Sigmoid colon (tissue), 7 donors: ENCODE results near the gene FAAP24. TPM values are rescaled to one million over a fixed set of nuclear protein-coding genes. Genes with fewer than 3 reads are reported as not detected.
"Not testable (repeated sequence)": the region's sequence is repeated elsewhere in the genome, so short reads cannot be mapped to it uniquely, and the experiment has no call there.

Source experiments
- DNase-seq: peaks from one replicate; pipeline ENCODE4 v3.0.0-alpha.2; 2019
- H3K27ac ChIP-seq, 4 donors: fragments of 200-600 bp; sonication (generic); one replicate each; pipeline ENCODE4 v1.5.1; 2016 to 2019; ENCODE audit warnings: mild to moderate bottlenecking in 1 of 4
- H3K27me3 ChIP-seq, 3 donors: fragments of 200-600 bp; sonication (generic); one replicate each; pipeline ENCODE4 v1.5.1; 2019; ENCODE audit warnings: mild to moderate bottlenecking in 1 of 3
- H3K36me3 ChIP-seq, 4 donors: fragments of 200-600 bp; sonication (generic); one replicate each; pipeline ENCODE4 v1.5.1; 2016 to 2019
- H3K4me1 ChIP-seq, 4 donors: fragments of 200-600 bp; sonication (generic); one replicate each; pipeline ENCODE4 v1.5.1; 2017 to 2019
- H3K4me3 ChIP-seq, 4 donors: fragments of 200-600 bp; sonication (generic); one replicate each; pipeline ENCODE4 v1.5.1; 2017 to 2019; ENCODE audit warnings: mild to moderate bottlenecking in 2 of 4, moderate library complexity in 1 of 4
- H3K9me3 ChIP-seq, 4 donors: fragments of 200-600 bp in 3 of 4; sonication (generic) in 3 of 4; one replicate each; pipeline versions ENCODE4 v1.5.1 to v1.6.1; 2013 to 2019
- EP300 ChIP-seq, 4 donors: sonication (generic); formaldehyde crosslinking; IDR thresholded peaks; one replicate each; pipeline ENCODE4 v1.6.1; 2017; ENCODE audit warnings: antibody characterized with exemption in 4 of 4
- POLR2A ChIP-seq, 2 donors: fragments of 450-650 bp; IDR thresholded peaks; one replicate each; pipeline ENCODE4 v1.6.1; 2016; ENCODE audit warnings: antibody characterized with exemption in 2 of 2, mild to moderate bottlenecking in 2 of 2, moderate library complexity in 2 of 2
- POLR2AphosphoS5 ChIP-seq, 4 donors: sonication (generic); formaldehyde crosslinking; IDR thresholded peaks; one replicate each; pipeline ENCODE4 v1.6.1; 2017; ENCODE audit warnings: antibody characterized with exemption in 4 of 4
- WGBS, 2 donors: extraction: QIAGEN DNeasy Blood & Tissue Kit; methylation state at CpG; one replicate each; pipeline ENCODE4 v1.1.7; 2013; 5-methylcytosine and 5-hydroxymethylcytosine counted together
- intact Hi-C: fragments of 100-400 bp; cut with DNase I; formaldehyde crosslinking; loops from one replicate; pipeline ENCODE4 v1.15.1; 2023
- polyA plus RNA-seq, 3 donors: library from polyadenylated mRNA; stranded (reverse); fragments of 200-250 nt; gene quantifications; one replicate each; pipeline ENCODE4 v1.2.3, GENCODE V29; 2013
- total RNA-seq, 4 donors: library from RNA; depleted of rRNA; stranded (reverse); fragments of >200 nt; gene quantifications; one replicate each; pipeline ENCODE4 v1.1.0, GENCODE V29; 2016
- TF ChIP-seq, protein P1 (sequence below), 4 experiments: fragments of 450-650 bp in 3 of 4; fragments of 200-600 bp in 1 of 4; IDR thresholded peaks; one replicate each; pipeline ENCODE4 v1.5.1; 2016 to 2019; ENCODE audit warnings: antibody characterized with exemption in 4 of 4, mild to moderate bottlenecking in 3 of 4, moderate library complexity in 2 of 4
- donor health status: healthy with polysubstance abuse.
- donor health status: Bipolar disorder and iron deficiency.
- donor health status: healthy.

Gene FAAP24
- total and polyA plus RNA-seq, 7 donors = 0.14 to 4.2 (median 2.2) TPM

GRCh38 chr19:32971012-32971595, 938 bp upstream of the FAAP24 start:
- intact Hi-C loops = loop anchor here (10.0 kb wide), 1 partner anchor 154 kb away; no protein-coding TSS in a partner anchor
- Histone ChIP-seq H3K4me1 (peaks cover 0 to 23% (median 20%) of the 10 kb centered on the region in 4 donors), H3K4me3 (peak overlapping the region; percentile 61 to 99 (median 84)), H3K27me3 (no peaks in the 10 kb centered on the region), H3K36me3 (peaks cover 0 to 11% (median 2%) of the 10 kb centered on the region in 4 donors), H3K27ac (peak overlapping the region in 3 of 4 donors; percentile 67 to 74 (median 67)), H3K9me3 (no peaks in the 10 kb centered on the region)
- DNase-seq = peak; percentile 64
- TF ChIP-seq, protein P1, sequence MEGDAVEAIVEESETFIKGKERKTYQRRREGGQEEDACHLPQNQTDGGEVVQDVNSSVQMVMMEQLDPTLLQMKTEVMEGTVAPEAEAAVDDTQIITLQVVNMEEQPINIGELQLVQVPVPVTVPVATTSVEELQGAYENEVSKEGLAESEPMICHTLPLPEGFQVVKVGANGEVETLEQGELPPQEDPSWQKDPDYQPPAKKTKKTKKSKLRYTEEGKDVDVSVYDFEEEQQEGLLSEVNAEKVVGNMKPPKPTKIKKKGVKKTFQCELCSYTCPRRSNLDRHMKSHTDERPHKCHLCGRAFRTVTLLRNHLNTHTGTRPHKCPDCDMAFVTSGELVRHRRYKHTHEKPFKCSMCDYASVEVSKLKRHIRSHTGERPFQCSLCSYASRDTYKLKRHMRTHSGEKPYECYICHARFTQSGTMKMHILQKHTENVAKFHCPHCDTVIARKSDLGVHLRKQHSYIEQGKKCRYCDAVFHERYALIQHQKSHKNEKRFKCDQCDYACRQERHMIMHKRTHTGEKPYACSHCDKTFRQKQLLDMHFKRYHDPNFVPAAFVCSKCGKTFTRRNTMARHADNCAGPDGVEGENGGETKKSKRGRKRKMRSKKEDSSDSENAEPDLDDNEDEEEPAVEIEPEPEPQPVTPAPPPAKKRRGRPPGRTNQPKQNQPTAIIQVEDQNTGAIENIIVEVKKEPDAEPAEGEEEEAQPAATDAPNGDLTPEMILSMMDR (IDR thresholded peaks at IDR 0.05) = no peak
- TF ChIP-seq POLR2AphosphoS5 (IDR thresholded peaks at IDR 0.05) (no peak), EP300 (IDR thresholded peaks at IDR 0.05) (no peak), POLR2A (IDR thresholded peaks at IDR 0.05) (no peak)
- WGBS, 2 donors = 19 to 30% methylated on average over 21 of the region's 21 CpGs

DNA sequence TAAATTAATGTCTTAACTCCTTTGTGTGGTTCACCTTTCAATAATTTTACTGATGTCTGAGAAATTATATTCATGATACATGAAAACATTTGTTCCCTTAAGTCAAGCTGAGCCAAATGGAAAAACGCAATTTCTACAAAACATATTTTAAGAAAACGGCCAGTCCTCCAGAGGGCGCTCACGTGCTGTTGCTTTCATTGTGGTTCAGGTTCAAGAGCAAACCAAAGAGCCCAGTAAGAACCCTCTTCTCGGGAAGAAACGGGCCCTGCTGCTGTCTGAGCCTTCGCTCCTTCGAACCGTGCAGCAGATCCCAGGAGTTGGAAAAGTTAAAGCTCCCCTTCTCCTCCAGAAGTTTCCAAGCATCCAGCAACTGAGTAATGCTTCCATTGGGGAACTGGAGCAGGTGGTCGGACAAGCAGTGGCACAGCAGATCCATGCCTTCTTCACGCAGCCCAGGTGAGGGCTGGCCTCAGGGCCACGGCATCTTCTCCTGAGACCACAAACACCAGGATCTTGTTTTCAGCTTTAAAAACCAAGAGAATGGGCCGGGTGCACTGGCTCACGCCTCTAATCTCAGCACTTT, 4.3 kb downstream of the FAAP24 start:
- intact Hi-C loops = loop anchor here (2.0 to 10.0 kb wide), 2 partner anchors 104 to 148 kb away; partner anchors contain the start of gene GPATCH1
- Histone ChIP-seq H3K36me3 (no peaks in the 10 kb centered on the region), H3K4me3 (no peak overlapping the region), H3K4me1 (peaks cover 0 to 4% (median 2%) of the 10 kb centered on the region in 4 donors), H3K9me3 (no peaks in the 10 kb centered on the region), H3K27ac (no peak overlapping the region), H3K27me3 (no peaks in the 10 kb centered on the region)
- TF ChIP-seq EP300 (IDR thresholded peaks at IDR 0.05) (no peak), POLR2A (IDR thresholded peaks at IDR 0.05) (no peak), POLR2AphosphoS5 (IDR thresholded peaks at IDR 0.05) (no peak)
- TF ChIP-seq, protein P1 (IDR thresholded peaks at IDR 0.05) = peak in 3 of 4 experiments; percentile 39 to 66 (median 46)
- WGBS, 2 donors = 25 to 44% methylated on average over 14 of the region's 14 CpGs
- peak; percentile 76 for DNase-seq

DNA sequence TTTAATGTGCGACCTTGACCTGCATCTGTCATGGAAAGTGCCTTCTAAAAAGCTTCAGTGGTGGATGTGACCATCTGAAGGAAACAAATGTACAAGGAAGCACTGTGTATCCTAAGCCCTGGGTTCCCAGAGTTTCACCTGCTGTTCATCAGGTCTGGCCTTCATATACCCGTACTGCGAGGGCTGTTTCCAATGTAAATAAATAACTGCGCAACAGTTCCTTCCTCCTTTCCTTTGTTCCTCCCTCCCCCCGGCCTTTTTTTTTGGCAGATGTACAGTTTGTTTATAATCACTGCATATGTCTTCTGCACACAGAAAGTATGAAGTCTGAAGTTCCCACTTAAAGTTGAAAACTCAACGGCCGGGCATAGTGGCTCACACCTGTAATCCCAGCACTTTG, 5.2 kb downstream of the FAAP24 start:
- no peak for TF ChIP-seq EP300 (IDR thresholded peaks at IDR 0.05)
- TF ChIP-seq, protein P1 (IDR thresholded peaks at IDR 0.05) = no peak
- TF ChIP-seq POLR2A (IDR thresholded peaks at IDR 0.05) = no peak
- no peak for TF ChIP-seq POLR2AphosphoS5 (IDR thresholded peaks at IDR 0.05)
- Histone ChIP-seq H3K9me3 (no peaks in the 10 kb centered on the region), H3K4me3 (no peak overlapping the region), H3K27me3 (no peaks in the 10 kb centered on the region), H3K36me3 (no peaks in the 10 kb centered on the region), H3K27ac (no peak overlapping the region), H3K4me1 (peaks cover 0 to 3% (median 1%) of the 10 kb centered on the region in 4 donors)
- intact Hi-C loops = loop anchor here (2.0 to 10.0 kb wide), 2 partner anchors 104 to 148 kb away; partner anchors contain the start of gene GPATCH1
- WGBS, 2 donors = 12 to 57% methylated on average over 7 of the region's 7 CpGs
- DNase-seq = no peak

GRCh38 chr19:32977813-32978212, 5.8 kb downstream of the FAAP24 start:
- WGBS, 2 donors = 32 to 80% methylated on average over 4 of the region's 4 CpGs
- H3K27ac ChIP-seq, H3K4me3 ChIP-seq, H3K4me1 ChIP-seq, H3K27me3 ChIP-seq, H3K9me3 ChIP-seq, H3K36me3 ChIP-seq, DNase-seq: not testable (repeated sequence)
- intact Hi-C loops = loop anchor here (2.0 to 10.0 kb wide), 2 partner anchors 103 to 147 kb away; partner anchors contain the start of gene GPATCH1

DNA sequence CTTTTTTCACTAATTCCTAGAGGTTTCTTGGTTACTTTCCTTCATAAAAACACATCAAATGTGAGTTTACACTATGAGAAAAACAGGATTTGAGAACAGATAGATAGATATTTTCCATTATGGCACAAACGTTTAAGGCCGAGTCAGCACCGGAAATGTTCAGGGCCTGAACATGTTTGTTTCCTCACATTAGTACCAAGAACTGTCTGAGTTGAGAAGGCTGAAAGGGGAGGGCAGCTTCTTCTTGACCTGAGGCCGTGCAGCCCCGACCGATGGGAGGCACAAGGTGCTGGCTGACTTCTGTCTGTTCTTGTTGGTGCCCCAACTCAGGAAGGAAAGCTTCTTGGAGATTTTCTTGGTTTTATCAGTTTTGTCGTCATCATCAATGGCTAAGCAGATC, 7.8 kb downstream of the FAAP24 start:
- not testable (repeated sequence) for H3K27ac ChIP-seq, H3K4me1 ChIP-seq, H3K4me3 ChIP-seq, DNase-seq, H3K27me3 ChIP-seq, H3K9me3 ChIP-seq, H3K36me3 ChIP-seq
- 89 to 91% methylated on average over 7 of the region's 7 CpGs for WGBS, 2 donors
- intact Hi-C loops = loop anchor here (10.0 kb wide), 1 partner anchor 145 kb away; no protein-coding TSS in a partner anchor

DNA sequence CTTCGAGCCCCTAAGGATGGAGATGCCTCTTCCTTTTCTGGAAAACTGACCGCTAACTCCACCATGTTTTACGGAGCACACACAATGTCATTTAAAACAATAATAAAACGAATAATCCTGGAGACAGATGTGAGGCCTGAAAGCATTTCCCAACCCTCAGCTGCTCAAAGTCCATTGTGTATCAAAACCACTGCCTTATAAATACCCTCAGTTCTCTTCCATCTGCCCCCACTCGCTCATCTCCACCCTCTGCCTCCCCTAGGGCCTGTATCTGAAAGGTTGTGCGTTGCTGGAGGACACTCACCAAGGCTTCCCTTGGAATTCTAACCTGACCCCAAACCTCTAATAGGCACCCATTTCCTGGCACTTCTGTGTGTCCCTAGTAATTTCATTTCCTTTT, 10.4 kb downstream of the FAAP24 start:
- H3K4me1 ChIP-seq, H3K27me3 ChIP-seq, H3K9me3 ChIP-seq, H3K36me3 ChIP-seq, H3K27ac ChIP-seq, DNase-seq, H3K4me3 ChIP-seq, intact Hi-C loops: not testable (repeated sequence)
- 74 to 87% methylated on average over 6 of the region's 6 CpGs for WGBS, 2 donors

GRCh38 chr19:32988254-32988653, 16.2 kb downstream of the FAAP24 start:
- H3K27me3 ChIP-seq, H3K4me3 ChIP-seq, H3K36me3 ChIP-seq, DNase-seq, H3K9me3 ChIP-seq, intact Hi-C loops, H3K27ac ChIP-seq, H3K4me1 ChIP-seq: not testable (repeated sequence)
- 77 to 89% methylated on average over 5 of the region's 5 CpGs for WGBS, 2 donors
